ENCODE results near the gene PLPPR3. TPM values are rescaled to one million over a fixed set of nuclear protein-coding genes. Genes with fewer than 3 reads are reported as not detected.
"Not testable (repeated sequence)": the region's sequence is repeated elsewhere in the genome, so short reads cannot be mapped to it uniquely, and the experiment has no call there.

The PLPPR3 gene
- total RNA-seq, 1 experiment from 2014 or later, result 63.7 TPM

GRCh38 chr19:854549-854948 is 32.8 kb upstream of the PLPPR3 start:
- no peak for ATAC-seq
- TF ChIP-seq TCF7L2 (IDR thresholded peaks at IDR 0.05; ENCODE audit: low read depth, low read length) (no peak), POLR2AphosphoS5 (IDR thresholded peaks at IDR 0.05; ENCODE audit: low read depth, low read length) (no peak), SIN3A (IDR thresholded peaks at IDR 0.05; ENCODE audit: borderline replicate concordance, insufficient read depth, low read depth, low read length) (no peak)
- TF ChIP-seq, protein P1, sequence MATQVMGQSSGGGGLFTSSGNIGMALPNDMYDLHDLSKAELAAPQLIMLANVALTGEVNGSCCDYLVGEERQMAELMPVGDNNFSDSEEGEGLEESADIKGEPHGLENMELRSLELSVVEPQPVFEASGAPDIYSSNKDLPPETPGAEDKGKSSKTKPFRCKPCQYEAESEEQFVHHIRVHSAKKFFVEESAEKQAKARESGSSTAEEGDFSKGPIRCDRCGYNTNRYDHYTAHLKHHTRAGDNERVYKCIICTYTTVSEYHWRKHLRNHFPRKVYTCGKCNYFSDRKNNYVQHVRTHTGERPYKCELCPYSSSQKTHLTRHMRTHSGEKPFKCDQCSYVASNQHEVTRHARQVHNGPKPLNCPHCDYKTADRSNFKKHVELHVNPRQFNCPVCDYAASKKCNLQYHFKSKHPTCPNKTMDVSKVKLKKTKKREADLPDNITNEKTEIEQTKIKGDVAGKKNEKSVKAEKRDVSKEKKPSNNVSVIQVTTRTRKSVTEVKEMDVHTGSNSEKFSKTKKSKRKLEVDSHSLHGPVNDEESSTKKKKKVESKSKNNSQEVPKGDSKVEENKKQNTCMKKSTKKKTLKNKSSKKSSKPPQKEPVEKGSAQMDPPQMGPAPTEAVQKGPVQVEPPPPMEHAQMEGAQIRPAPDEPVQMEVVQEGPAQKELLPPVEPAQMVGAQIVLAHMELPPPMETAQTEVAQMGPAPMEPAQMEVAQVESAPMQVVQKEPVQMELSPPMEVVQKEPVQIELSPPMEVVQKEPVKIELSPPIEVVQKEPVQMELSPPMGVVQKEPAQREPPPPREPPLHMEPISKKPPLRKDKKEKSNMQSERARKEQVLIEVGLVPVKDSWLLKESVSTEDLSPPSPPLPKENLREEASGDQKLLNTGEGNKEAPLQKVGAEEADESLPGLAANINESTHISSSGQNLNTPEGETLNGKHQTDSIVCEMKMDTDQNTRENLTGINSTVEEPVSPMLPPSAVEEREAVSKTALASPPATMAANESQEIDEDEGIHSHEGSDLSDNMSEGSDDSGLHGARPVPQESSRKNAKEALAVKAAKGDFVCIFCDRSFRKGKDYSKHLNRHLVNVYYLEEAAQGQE (IDR thresholded peaks at IDR 0.05; ENCODE audit: insufficient read depth in 1 of 2, low read depth in 2 of 2, low read length in 1 of 2), result no peak
- TF ChIP-seq, protein P2, sequence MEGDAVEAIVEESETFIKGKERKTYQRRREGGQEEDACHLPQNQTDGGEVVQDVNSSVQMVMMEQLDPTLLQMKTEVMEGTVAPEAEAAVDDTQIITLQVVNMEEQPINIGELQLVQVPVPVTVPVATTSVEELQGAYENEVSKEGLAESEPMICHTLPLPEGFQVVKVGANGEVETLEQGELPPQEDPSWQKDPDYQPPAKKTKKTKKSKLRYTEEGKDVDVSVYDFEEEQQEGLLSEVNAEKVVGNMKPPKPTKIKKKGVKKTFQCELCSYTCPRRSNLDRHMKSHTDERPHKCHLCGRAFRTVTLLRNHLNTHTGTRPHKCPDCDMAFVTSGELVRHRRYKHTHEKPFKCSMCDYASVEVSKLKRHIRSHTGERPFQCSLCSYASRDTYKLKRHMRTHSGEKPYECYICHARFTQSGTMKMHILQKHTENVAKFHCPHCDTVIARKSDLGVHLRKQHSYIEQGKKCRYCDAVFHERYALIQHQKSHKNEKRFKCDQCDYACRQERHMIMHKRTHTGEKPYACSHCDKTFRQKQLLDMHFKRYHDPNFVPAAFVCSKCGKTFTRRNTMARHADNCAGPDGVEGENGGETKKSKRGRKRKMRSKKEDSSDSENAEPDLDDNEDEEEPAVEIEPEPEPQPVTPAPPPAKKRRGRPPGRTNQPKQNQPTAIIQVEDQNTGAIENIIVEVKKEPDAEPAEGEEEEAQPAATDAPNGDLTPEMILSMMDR (IDR thresholded peaks at IDR 0.05), result no peak
- Histone ChIP-seq H3K36me3 (ENCODE audit: control insufficient read depth, insufficient read depth, low read length) (no peaks in the 10 kb centered on the region), H3K27me3 (ENCODE audit: control insufficient read depth, insufficient read depth, low read length) (no peaks in the 10 kb centered on the region), H3K9me3 (ENCODE audit: control insufficient read depth, insufficient read depth, low read depth, low read length) (no peaks in the 10 kb centered on the region), H3K4me1 (ENCODE audit: control insufficient read depth, insufficient read depth, low read length) (peaks cover 9% of the 10 kb centered on the region), H3K27ac (ENCODE audit: low read length) (no peak overlapping the region), H3K4me3 (ENCODE audit: low read depth in 2 of 2, low read length in 2 of 2) (no peak overlapping the region)
- POLR2A ChIA-PET, result no interaction called here
- BruUV-seq (replicated peaks), result no TSS peak
- intact Hi-C loops (cut with micrococcal nuclease; ENCODE audit: unreplicated experiment), result no loop called here
- in situ Hi-C loops (cut with HindIII; ENCODE audit: low pct_unique_long_range_greater_than_20kb, low sequenced_read_pairs), result no loop called here
- CTCF ChIA-PET, result no interaction called here
- DNase-seq (ENCODE audit: low read depth, low spot score), result no peak

- H3K36me3 ChIP-seq (ENCODE audit: control insufficient read depth, insufficient read depth, low read length); intact Hi-C loops (cut with micrococcal nuclease; ENCODE audit: unreplicated experiment); DNase-seq (ENCODE audit: low read depth, low spot score); H3K27ac ChIP-seq (ENCODE audit: low read length); CTCF ChIA-PET; H3K4me1 ChIP-seq (ENCODE audit: control insufficient read depth, insufficient read depth, low read length); H3K4me3 ChIP-seq (ENCODE audit: low read depth in 2 of 2, low read length in 2 of 2); in situ Hi-C loops (cut with HindIII; ENCODE audit: low pct_unique_long_range_greater_than_20kb, low sequenced_read_pairs); ATAC-seq; H3K9me3 ChIP-seq (ENCODE audit: control insufficient read depth, insufficient read depth, low read depth, low read length); POLR2A ChIA-PET; BruUV-seq (replicated peaks); H3K27me3 ChIP-seq (ENCODE audit: control insufficient read depth, insufficient read depth, low read length): not testable (repeated sequence)
Measured at GRCh38 chr19:853614-854220, 32.0 kb upstream of the PLPPR3 start.

DNA sequence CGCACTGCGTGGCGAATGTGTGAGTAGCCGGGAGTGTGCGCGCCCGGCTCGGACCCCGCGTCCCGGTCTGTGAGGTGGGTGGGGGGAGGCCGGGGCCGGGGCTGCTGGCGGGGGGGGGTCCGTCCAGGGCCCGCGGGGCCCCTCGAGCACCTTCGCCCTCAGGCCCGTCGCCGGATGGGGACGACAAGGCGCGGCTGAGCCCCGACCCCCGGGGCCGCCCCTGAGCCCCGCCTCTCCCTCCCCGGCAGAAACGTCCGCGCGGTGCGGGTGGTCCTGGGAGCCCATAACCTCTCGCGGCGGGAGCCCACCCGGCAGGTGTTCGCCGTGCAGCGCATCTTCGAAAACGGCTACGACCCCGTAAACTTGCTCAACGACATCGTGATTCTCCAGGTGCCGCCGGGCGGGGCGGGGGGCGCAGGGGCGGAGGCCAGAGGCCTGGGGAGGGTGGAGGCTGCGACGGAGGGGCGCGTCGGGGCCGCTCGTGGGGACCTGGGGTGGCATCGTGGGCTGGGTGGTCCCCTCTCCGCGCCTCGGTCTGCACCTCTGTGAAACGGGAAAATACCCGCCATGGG is 31.3 kb upstream of the PLPPR3 start:
- no peak for DNase-seq (ENCODE audit: low read depth, low spot score)

More for the DNA sequence above, 31.3 kb upstream of the PLPPR3 start:
- ChIA-PET CTCF (no interaction called here), POLR2A (no interaction called here)
- in situ Hi-C loops (cut with HindIII; ENCODE audit: low pct_unique_long_range_greater_than_20kb, low sequenced_read_pairs), result no loop called here
- no peak overlapping the region for H3K4me3 ChIP-seq (ENCODE audit: low read depth in 2 of 2, low read length in 2 of 2)
- no peaks in the 10 kb centered on the region for H3K36me3 ChIP-seq (ENCODE audit: control insufficient read depth, insufficient read depth, low read length)
- no peak for ATAC-seq
- TF ChIP-seq POLR2AphosphoS5 (IDR thresholded peaks at IDR 0.05; ENCODE audit: low read depth, low read length), result no peak
- no peak overlapping the region for H3K27ac ChIP-seq (ENCODE audit: low read length)
- intact Hi-C loops (cut with micrococcal nuclease; ENCODE audit: unreplicated experiment), result no loop called here
- no peaks in the 10 kb centered on the region for H3K9me3 ChIP-seq (ENCODE audit: control insufficient read depth, insufficient read depth, low read depth, low read length)
- H3K4me1 ChIP-seq (ENCODE audit: control insufficient read depth, insufficient read depth, low read length), result peaks cover 7% of the 10 kb centered on the region
- no peaks in the 10 kb centered on the region for H3K27me3 ChIP-seq (ENCODE audit: control insufficient read depth, insufficient read depth, low read length)
- no TSS peak for BruUV-seq (replicated peaks)
